ENCODE data around the gene SDE2.

Gene SDE2

DNA sequence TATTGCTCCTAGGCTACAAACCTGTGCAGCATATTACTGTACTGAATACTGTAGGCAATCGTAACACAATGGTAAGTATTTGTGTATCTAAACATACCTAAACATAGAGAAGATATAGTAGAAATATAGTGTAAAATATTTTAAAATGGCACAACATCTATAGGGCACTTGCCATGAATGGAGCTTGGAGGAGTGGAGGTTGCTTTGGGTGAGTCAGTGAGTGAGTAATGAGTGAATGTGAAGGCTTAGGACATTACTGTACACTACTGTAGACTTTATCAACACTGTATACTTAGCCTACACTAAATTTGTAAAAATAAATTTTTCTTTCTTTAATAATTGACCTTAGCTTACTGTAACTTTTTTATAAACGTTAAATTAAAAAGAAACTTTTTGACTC, 66.1 kb downstream of the SDE2 start:
- Mint-ChIP-seq H3K36me3 (ENCODE audit: low read depth) (no peaks in the 10 kb centered on the region), H3K27ac (no peak overlapping the region), H3K4me1 (peaks cover 23% of the 10 kb centered on the region), H3K9me3 (no peaks in the 10 kb centered on the region), H3K4me3 (no peak overlapping the region), H3K27me3 (ENCODE audit: low read depth) (no peaks in the 10 kb centered on the region)
- TF ChIP-seq, protein P1, sequence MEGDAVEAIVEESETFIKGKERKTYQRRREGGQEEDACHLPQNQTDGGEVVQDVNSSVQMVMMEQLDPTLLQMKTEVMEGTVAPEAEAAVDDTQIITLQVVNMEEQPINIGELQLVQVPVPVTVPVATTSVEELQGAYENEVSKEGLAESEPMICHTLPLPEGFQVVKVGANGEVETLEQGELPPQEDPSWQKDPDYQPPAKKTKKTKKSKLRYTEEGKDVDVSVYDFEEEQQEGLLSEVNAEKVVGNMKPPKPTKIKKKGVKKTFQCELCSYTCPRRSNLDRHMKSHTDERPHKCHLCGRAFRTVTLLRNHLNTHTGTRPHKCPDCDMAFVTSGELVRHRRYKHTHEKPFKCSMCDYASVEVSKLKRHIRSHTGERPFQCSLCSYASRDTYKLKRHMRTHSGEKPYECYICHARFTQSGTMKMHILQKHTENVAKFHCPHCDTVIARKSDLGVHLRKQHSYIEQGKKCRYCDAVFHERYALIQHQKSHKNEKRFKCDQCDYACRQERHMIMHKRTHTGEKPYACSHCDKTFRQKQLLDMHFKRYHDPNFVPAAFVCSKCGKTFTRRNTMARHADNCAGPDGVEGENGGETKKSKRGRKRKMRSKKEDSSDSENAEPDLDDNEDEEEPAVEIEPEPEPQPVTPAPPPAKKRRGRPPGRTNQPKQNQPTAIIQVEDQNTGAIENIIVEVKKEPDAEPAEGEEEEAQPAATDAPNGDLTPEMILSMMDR (IDR thresholded peaks at IDR 0.05; ENCODE audit: unreplicated experiment in 3 of 3) = no peak
